ENCODE results near the gene PLIN1. TPM values are rescaled to one million over a fixed set of nuclear protein-coding genes. Genes with fewer than 3 reads are reported as not detected.

PLIN1 gene
- total and polyA plus RNA-seq, 10 of the 15 experiments (the other 5 are each of a cell fraction or from before 2014, with no cell fraction given) = 0.05 to 0.13 (median 0.09) TPM; not detected in 6

DNA sequence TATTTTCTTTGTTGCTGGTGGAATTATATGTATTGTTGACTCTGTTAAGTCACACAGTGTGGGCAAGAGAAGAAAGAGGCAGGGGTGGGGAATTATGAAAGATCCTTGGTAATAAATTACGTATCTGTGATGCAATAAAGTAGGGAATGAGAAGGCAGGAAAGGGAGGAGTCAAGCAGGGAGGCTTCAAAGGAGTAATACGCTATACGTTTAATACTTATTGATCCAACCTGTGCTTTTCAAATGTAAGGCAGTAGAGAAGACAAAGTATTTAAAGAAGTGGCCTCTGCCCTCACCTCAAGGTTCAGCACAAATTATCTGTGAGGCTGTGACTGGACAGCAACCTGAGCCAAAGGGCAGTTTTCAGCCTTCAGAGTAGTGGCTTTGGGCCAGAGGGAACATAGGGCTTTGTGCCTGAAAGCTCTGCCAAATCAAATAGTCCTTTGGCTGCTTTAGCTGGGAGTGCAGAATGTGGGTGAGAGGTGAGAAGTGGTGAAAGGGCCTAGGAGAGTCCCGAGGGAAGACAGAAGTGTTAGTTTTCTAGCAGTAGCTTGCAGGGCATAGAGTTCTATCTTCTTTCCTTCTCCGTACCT lies 1.2 kb upstream of the PLIN1 start:
- H3K27ac ChIP-seq (ENCODE audit: control insufficient read depth, insufficient read depth) = no peak overlapping the region
- DNase-seq (ENCODE audit: low read depth, low spot score) (no peak), ATAC-seq (no peak), FAIRE-seq (no peak)
- no peak overlapping the region for H3K4me2 ChIP-seq (ENCODE audit: control insufficient read depth, insufficient read depth)
- POLR2A ChIA-PET = no interaction called here
- in situ Hi-C loops (cut with MboI) = no loop called here
- no peak overlapping the region for H3K4me3 ChIP-seq
- H3K27me3 ChIP-seq (replicated peaks in 1 of 2; ENCODE audit: control insufficient read depth in 2 of 2, insufficient read depth in 2 of 2, low read length in 1 of 2) = no peaks in the 10 kb centered on the region
- CTCF ChIA-PET = no interaction called here
- TF ChIP-seq ZBTB40 (IDR thresholded peaks at IDR 0.05; ENCODE audit: borderline replicate concordance) = no peak
- H4K20me1 ChIP-seq (ENCODE audit: control insufficient read depth, insufficient read depth) = no peaks in the 10 kb centered on the region
- no TSS peak for BruUV-seq (replicated peaks)
- no peaks in the 10 kb centered on the region for H3K4me1 ChIP-seq (ENCODE audit: control insufficient read depth, insufficient read depth, low read length)
- no peak overlapping the region for H3K9ac ChIP-seq (ENCODE audit: control insufficient read depth, insufficient read depth, low read length)
- intact Hi-C loops (cut with micrococcal nuclease; ENCODE audit: unreplicated experiment) = no loop called here
- no peaks in the 10 kb centered on the region for H3K9me3 ChIP-seq (replicated peaks; ENCODE audit: control insufficient read depth, insufficient read depth, low read length)
- SMC1A ChIA-PET (ENCODE audit: uncharacterized antibody, unreplicated experiment) = no interaction called here
- no peaks in the 10 kb centered on the region for H3K79me2 ChIP-seq (ENCODE audit: control insufficient read depth, insufficient read depth, low read length)
- H3K36me3 ChIP-seq (ENCODE audit: control insufficient read depth in 2 of 2, insufficient read depth in 2 of 2, low read length in 1 of 2) = no peaks in the 10 kb centered on the region
- RAD21 ChIA-PET (ENCODE audit: unreplicated experiment) = no interaction called here
- no peak overlapping the region for H2AFZ ChIP-seq (ENCODE audit: control insufficient read depth, low read depth, low read length)
- WGBS (ENCODE audit: insufficient coverage, insufficient replicate concordance, low lambda C conversion rate, missing lambda C conversion rate) = 63% methylated on average over 5 of the region's 5 CpGs

DNA sequence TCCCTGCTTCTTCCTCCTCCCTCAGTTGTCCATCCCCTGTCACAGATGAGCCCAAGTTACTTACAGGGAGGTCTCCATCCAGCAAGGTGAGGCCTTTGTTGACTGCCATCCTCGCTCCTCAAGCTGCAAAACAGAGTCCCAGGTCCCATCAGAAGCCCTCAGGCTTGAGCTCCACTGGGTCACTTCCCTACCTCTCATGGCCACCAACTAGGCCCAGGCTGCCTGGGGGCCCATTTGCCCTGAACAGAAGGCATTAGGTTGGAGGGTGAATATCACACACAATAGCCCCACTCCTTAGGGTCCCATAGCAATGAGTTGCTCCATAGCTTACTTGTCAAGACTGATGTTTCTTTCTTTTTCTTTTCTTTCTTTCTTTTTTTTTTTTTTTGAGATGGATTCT lies 1.8 kb downstream of the PLIN1 start:
- Histone ChIP-seq H3K79me2 (ENCODE audit: control insufficient read depth, insufficient read depth, low read length) (no peaks in the 10 kb centered on the region), H3K9ac (ENCODE audit: control insufficient read depth, insufficient read depth, low read length) (no peak overlapping the region), H3K27me3 (replicated peaks in 1 of 2; ENCODE audit: control insufficient read depth in 2 of 2, insufficient read depth in 2 of 2, low read length in 1 of 2) (no peaks in the 10 kb centered on the region), H3K4me3 (no peak overlapping the region), H3K36me3 (ENCODE audit: control insufficient read depth in 2 of 2, insufficient read depth in 2 of 2, low read length in 1 of 2) (no peaks in the 10 kb centered on the region), H2AFZ (ENCODE audit: control insufficient read depth, low read depth, low read length) (no peak overlapping the region), H3K27ac (ENCODE audit: control insufficient read depth, insufficient read depth) (no peak overlapping the region), H3K4me2 (ENCODE audit: control insufficient read depth, insufficient read depth) (no peak overlapping the region), H3K4me1 (ENCODE audit: control insufficient read depth, insufficient read depth, low read length) (no peaks in the 10 kb centered on the region), H4K20me1 (ENCODE audit: control insufficient read depth, insufficient read depth) (no peaks in the 10 kb centered on the region), H3K9me3 (replicated peaks; ENCODE audit: control insufficient read depth, insufficient read depth, low read length) (no peaks in the 10 kb centered on the region)
- ATAC-seq (no peak), DNase-seq (ENCODE audit: low read depth, low spot score) (no peak), FAIRE-seq (no peak)
- RAD21 ChIA-PET (ENCODE audit: unreplicated experiment) = no interaction called here
- WGBS (ENCODE audit: insufficient coverage, insufficient replicate concordance, low lambda C conversion rate, missing lambda C conversion rate) = 9% methylated on average over 1 of the region's 1 CpG
- intact Hi-C loops (cut with micrococcal nuclease; ENCODE audit: unreplicated experiment) = no loop called here
- SMC1A ChIA-PET (ENCODE audit: uncharacterized antibody, unreplicated experiment) = no interaction called here
- POLR2A ChIA-PET = no interaction called here
- no TSS peak for BruUV-seq (replicated peaks)
- CTCF ChIA-PET = no interaction called here
- in situ Hi-C loops (cut with MboI) = no loop called here
- TF ChIP-seq IRF4 (IDR thresholded peaks at IDR 0.05; ENCODE audit: low read depth, low read length) = no peak
- no peak for TF ChIP-seq MTA2 (IDR thresholded peaks at IDR 0.05; ENCODE audit: low read depth)
- TF ChIP-seq ZNF274 (IDR thresholded peaks at IDR 0.05; ENCODE audit: insufficient read depth, insufficient read length) = no peak
- TF ChIP-seq, protein P1, sequence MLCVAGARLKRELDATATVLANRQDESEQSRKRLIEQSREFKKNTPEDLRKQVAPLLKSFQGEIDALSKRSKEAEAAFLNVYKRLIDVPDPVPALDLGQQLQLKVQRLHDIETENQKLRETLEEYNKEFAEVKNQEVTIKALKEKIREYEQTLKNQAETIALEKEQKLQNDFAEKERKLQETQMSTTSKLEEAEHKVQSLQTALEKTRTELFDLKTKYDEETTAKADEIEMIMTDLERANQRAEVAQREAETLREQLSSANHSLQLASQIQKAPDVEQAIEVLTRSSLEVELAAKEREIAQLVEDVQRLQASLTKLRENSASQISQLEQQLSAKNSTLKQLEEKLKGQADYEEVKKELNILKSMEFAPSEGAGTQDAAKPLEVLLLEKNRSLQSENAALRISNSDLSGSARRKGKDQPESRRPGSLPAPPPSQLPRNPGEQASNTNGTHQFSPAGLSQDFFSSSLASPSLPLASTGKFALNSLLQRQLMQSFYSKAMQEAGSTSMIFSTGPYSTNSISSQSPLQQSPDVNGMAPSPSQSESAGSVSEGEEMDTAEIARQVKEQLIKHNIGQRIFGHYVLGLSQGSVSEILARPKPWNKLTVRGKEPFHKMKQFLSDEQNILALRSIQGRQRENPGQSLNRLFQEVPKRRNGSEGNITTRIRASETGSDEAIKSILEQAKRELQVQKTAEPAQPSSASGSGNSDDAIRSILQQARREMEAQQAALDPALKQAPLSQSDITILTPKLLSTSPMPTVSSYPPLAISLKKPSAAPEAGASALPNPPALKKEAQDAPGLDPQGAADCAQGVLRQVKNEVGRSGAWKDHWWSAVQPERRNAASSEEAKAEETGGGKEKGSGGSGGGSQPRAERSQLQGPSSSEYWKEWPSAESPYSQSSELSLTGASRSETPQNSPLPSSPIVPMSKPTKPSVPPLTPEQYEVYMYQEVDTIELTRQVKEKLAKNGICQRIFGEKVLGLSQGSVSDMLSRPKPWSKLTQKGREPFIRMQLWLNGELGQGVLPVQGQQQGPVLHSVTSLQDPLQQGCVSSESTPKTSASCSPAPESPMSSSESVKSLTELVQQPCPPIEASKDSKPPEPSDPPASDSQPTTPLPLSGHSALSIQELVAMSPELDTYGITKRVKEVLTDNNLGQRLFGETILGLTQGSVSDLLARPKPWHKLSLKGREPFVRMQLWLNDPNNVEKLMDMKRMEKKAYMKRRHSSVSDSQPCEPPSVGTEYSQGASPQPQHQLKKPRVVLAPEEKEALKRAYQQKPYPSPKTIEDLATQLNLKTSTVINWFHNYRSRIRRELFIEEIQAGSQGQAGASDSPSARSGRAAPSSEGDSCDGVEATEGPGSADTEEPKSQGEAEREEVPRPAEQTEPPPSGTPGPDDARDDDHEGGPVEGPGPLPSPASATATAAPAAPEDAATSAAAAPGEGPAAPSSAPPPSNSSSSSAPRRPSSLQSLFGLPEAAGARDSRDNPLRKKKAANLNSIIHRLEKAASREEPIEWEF (IDR thresholded peaks at IDR 0.05; ENCODE audit: insufficient replicate concordance, low read depth, low read length) = no peak
